Thyroid gland (tissue), 4 donors: ENCODE measurements around the gene FICD. TPM values are rescaled to one million over a fixed set of nuclear protein-coding genes. Genes with fewer than 3 reads are reported as not detected.

Experiments
- DNase-seq, 2 donors: peaks; one replicate each; pipeline ENCODE4 v3.0.0-alpha.2; 2019
- H3K27ac ChIP-seq, 3 donors: fragments of 200-600 bp; sonication (generic); 1 replicate in 2 of 3; 2 replicates in 1 of 3; pipeline ENCODE4 v1.5.1; 2016 to 2019; ENCODE audit warnings: mild to moderate bottlenecking in 1 of 3, moderate library complexity in 1 of 3
- H3K27me3 ChIP-seq: fragments of 200-600 bp; sonication (generic); one replicate; pipeline ENCODE4 v1.5.1; 2019
- H3K36me3 ChIP-seq, 2 donors: fragments of 200-600 bp; sonication (generic); one replicate each; pipeline ENCODE4 v1.5.1; 2016 to 2019
- H3K4me1 ChIP-seq, 2 donors: fragments of 200-600 bp; sonication (generic); one replicate each; pipeline ENCODE4 v1.5.1; 2017 to 2019
- H3K4me3 ChIP-seq, 3 donors: fragments of 200-600 bp; sonication (generic); replicated peaks in 1 of 3; 1 replicate in 2 of 3; 2 replicates in 1 of 3; pipeline ENCODE4 v1.5.1; 2016; ENCODE audit warnings: mild to moderate bottlenecking in 1 of 3
- H3K9me3 ChIP-seq: fragments of 200-600 bp; sonication (generic); one replicate; pipeline ENCODE4 v1.5.1; 2017
- POLR2A ChIP-seq, 2 donors: fragments of 450-650 bp; IDR thresholded peaks; one replicate each; pipeline ENCODE4 v1.6.1; 2017; ENCODE audit warnings: antibody characterized with exemption in 2 of 2, mild to moderate bottlenecking in 2 of 2, moderate library complexity in 1 of 2
- WGBS, 2 donors: methylation state at CpG; one replicate each; pipeline ENCODE4 v1.1.5; 2017; 5-methylcytosine and 5-hydroxymethylcytosine counted together
- intact Hi-C: fragments of 100-400 bp; cut with DNase I; formaldehyde crosslinking; loops from one replicate; pipeline ENCODE4 v1.15.1; 2023
- total RNA-seq, 4 donors: library from RNA; depleted of rRNA; stranded (reverse); fragments of >200 nt; gene quantifications; one replicate each; pipeline ENCODE4 v1.2.3, GENCODE V29; 2016
- TF ChIP-seq, protein P1 (sequence below), 6 experiments: fragments of 200-600 bp in 3 of 6; fragments of 450-650 bp in 3 of 6; sonication (generic) in 3 of 6; IDR thresholded peaks; one replicate each; pipeline ENCODE4 v1.5.1; 2016 to 2019; ENCODE audit warnings: antibody characterized with exemption in 6 of 6, mild to moderate bottlenecking in 2 of 6, inconsistent platforms in 1 of 6, moderate library complexity in 1 of 6

Gene FICD
- total RNA-seq, 4 donors from 2014 or later = 7.0 to 16.7 (median 10.5) TPM

GRCh38 chr12:108567406-108568337 is 52.6 kb downstream of the FICD start:
- WGBS, 2 donors = 61 to 65% methylated on average over 7 of the region's 7 CpGs
- DNase-seq = peak; percentile 48 to 57

GRCh38 chr12:108568338-108569154 is 53.5 kb downstream of the FICD start:
- DNase-seq = no peak
- intact Hi-C loops = loop anchor here (2.0 to 10.0 kb wide), 2 partner anchors 50 to 236 kb away; no protein-coding TSS in a partner anchor
- Histone ChIP-seq H3K27ac (peak overlapping the region; percentile 18 to 60 (median 41)), H3K9me3 (no peaks in the 10 kb centered on the region), H3K4me3 (no peak overlapping the region), H3K36me3 (peaks cover 34 to 41% of the 10 kb centered on the region in 2 donors), H3K27me3 (no peaks in the 10 kb centered on the region), H3K4me1 (peaks cover 8 to 43% of the 10 kb centered on the region in 2 donors)
- WGBS, 2 donors = 85 to 88% methylated on average over 10 of the region's 10 CpGs
- TF ChIP-seq, protein P1, sequence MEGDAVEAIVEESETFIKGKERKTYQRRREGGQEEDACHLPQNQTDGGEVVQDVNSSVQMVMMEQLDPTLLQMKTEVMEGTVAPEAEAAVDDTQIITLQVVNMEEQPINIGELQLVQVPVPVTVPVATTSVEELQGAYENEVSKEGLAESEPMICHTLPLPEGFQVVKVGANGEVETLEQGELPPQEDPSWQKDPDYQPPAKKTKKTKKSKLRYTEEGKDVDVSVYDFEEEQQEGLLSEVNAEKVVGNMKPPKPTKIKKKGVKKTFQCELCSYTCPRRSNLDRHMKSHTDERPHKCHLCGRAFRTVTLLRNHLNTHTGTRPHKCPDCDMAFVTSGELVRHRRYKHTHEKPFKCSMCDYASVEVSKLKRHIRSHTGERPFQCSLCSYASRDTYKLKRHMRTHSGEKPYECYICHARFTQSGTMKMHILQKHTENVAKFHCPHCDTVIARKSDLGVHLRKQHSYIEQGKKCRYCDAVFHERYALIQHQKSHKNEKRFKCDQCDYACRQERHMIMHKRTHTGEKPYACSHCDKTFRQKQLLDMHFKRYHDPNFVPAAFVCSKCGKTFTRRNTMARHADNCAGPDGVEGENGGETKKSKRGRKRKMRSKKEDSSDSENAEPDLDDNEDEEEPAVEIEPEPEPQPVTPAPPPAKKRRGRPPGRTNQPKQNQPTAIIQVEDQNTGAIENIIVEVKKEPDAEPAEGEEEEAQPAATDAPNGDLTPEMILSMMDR (IDR thresholded peaks at IDR 0.05) = no peak
- no peak for TF ChIP-seq POLR2A (IDR thresholded peaks at IDR 0.05)

More at GRCh38 chr12:108567406-108568337, 52.6 kb downstream of the FICD start:
- no peak overlapping the region for H3K4me3 ChIP-seq
- H3K27me3 ChIP-seq = no peaks in the 10 kb centered on the region
- H3K36me3 ChIP-seq = peaks cover 34 to 41% of the 10 kb centered on the region in 2 donors
- H3K27ac ChIP-seq = peak overlapping the region; percentile 41 to 60 (median 42)
- TF ChIP-seq POLR2A (IDR thresholded peaks at IDR 0.05) = no peak
- TF ChIP-seq, protein P1 (IDR thresholded peaks at IDR 0.05) = no peak
- H3K4me1 ChIP-seq = peaks cover 13 to 43% of the 10 kb centered on the region in 2 donors
- no peaks in the 10 kb centered on the region for H3K9me3 ChIP-seq
- intact Hi-C loops = loop anchor here (2.0 to 10.0 kb wide), 2 partner anchors 51 to 237 kb away; no protein-coding TSS in a partner anchor

Other genes with a start within 250 kb of the FICD start
- 10 to 100 TPM in 2 of 4 donors, 1 to 10 TPM in 2; 6.3 to 15.8 (median 12.2) TPM for gene CMKLR1, start 176.0 kb upstream of the FICD start, total RNA-seq
- gene SART3, start 45.9 kb downstream of the FICD start, total RNA-seq = 100 to 1,000 TPM in 1 of 4 donors, 10 to 100 TPM in 3; 64.2 to 117 (median 80.0) TPM
- 100 to 1,000 TPM; 229 to 512 (median 248) TPM for gene ISCU, start 47.3 kb downstream of the FICD start, total RNA-seq
- 10 to 100 TPM in 3 of 4 donors, 1 to 10 TPM in 1; 6.9 to 21.6 (median 15.3) TPM for gene TMEM119, start 82.8 kb downstream of the FICD start, total RNA-seq
- 1 to 10 TPM; 2.1 to 6.0 (median 2.8) TPM for gene SELPLG, start 118.6 kb downstream of the FICD start, total RNA-seq
- gene CORO1C, start 216.2 kb downstream of the FICD start, total RNA-seq = 10 to 100 TPM; 22.0 to 63.6 (median 30.1) TPM